ENCODE results near the gene ZNF577. TPM values are rescaled to one million over a fixed set of nuclear protein-coding genes. Genes with fewer than 3 reads are reported as not detected.

ZNF577 gene
- total and polyA plus RNA-seq, 2 of the 4 experiments (the other 2 are of a cell fraction), result 2.9 to 5.8 TPM

- Histone ChIP-seq H2BK15ac (ENCODE audit: low read depth, low read length) (no peak overlapping the region), H3K23ac (ENCODE audit: low read depth, low read length) (no peak overlapping the region), H3K9ac (ENCODE audit: low read depth, low read length) (no peak overlapping the region), H3K14ac (replicated peaks; ENCODE audit: low read depth, low read length) (no peak overlapping the region), H3K4ac (ENCODE audit: low read depth, low read length) (no peak overlapping the region), H2AK9ac (replicated peaks; ENCODE audit: low read depth, low read length, poor library complexity) (no peak overlapping the region), H2AFZ (replicated peaks; ENCODE audit: low read length, poor library complexity) (no peak overlapping the region), H3K9me3 (ENCODE audit: control insufficient read depth, insufficient read depth, low read length) (peaks cover 10% of the 10 kb centered on the region), H3K27ac (ENCODE audit: insufficient read depth, low read length) (no peak overlapping the region), H3K79me1 (ENCODE audit: low read depth in 1 of 2, low read length in 2 of 2) (no peaks in the 10 kb centered on the region), H3K9me1 (ENCODE audit: insufficient read depth, low read length) (no peaks in the 10 kb centered on the region), H3K4me3 (ENCODE audit: insufficient read depth, low read depth, low read length) (no peak overlapping the region), H3K36me3 (ENCODE audit: control insufficient read depth, insufficient read depth, low read length) (no peaks in the 10 kb centered on the region), H4K91ac (ENCODE audit: insufficient read depth, low read depth, low read length) (no peak overlapping the region), H4K5ac (ENCODE audit: low read depth, low read length) (no peak overlapping the region), H3K4me1 (ENCODE audit: control insufficient read depth, insufficient read depth, low read length) (no peaks in the 10 kb centered on the region), H4K20me1 (ENCODE audit: insufficient read depth, low read length) (no peaks in the 10 kb centered on the region), H3K56ac (ENCODE audit: extremely low read depth, insufficient read depth, low read length) (no peak overlapping the region), H2BK120ac (ENCODE audit: low read depth, low read length) (no peak overlapping the region), H2AK5ac (ENCODE audit: low read depth, low read length) (no peak overlapping the region), H3K27me3 (ENCODE audit: control insufficient read depth, insufficient read depth, low read length) (no peaks in the 10 kb centered on the region), H4K8ac (ENCODE audit: low read depth in 2 of 2, low read length in 2 of 2) (no peak overlapping the region), H2BK5ac (ENCODE audit: low read depth, low read length, poor library complexity, severe bottlenecking) (no peak overlapping the region), H3K4me2 (ENCODE audit: low read depth, low read length) (no peak overlapping the region), H2BK20ac (ENCODE audit: low read depth, low read length) (no peak overlapping the region), H3K18ac (ENCODE audit: low read depth, low read length) (no peak overlapping the region)
- POLR2A ChIA-PET (ENCODE audit: unreplicated experiment), result no interaction called here
- in situ Hi-C loops (cut with MboI; ENCODE audit: low sequenced_read_pairs), result no loop called here
- 60% methylated on average over 1 of the region's 2 CpGs; no CpG with 5 or more reads in 1 of the 2 experiments for WGBS, 2 experiments (ENCODE audit: extremely low coverage in 2 of 2, insufficient read length in 1 of 2)
- dilution Hi-C loops (cut with HindIII; ENCODE audit: low sequenced_read_pairs, unreplicated experiment), result no loop called here
- TF ChIP-seq RCOR1 (IDR thresholded peaks at IDR 0.05; ENCODE audit: insufficient replicate concordance, low read length) (no peak), MXI1 (IDR thresholded peaks at IDR 0.05; ENCODE audit: borderline replicate concordance, low read depth, low read length) (no peak), NFE2L2 (IDR thresholded peaks at IDR 0.05; ENCODE audit: low read depth, low read length) (no peak), MAFK (IDR thresholded peaks at IDR 0.05; ENCODE audit: low read depth, low read length) (no peak), USF2 (IDR thresholded peaks at IDR 0.05; ENCODE audit: low read depth, low read length) (no peak), CHD1 (IDR thresholded peaks at IDR 0.05; ENCODE audit: low read depth, low read length) (no peak)
- CTCF ChIA-PET, result no interaction called here
- DNase-seq (no peak), ATAC-seq (ENCODE audit: low read depth) (no peak)
- BruUV-seq (replicated peaks), result no TSS peak
- intact Hi-C loops (cut with micrococcal nuclease), result no loop called here
These were observed 50.6 kb downstream of the ZNF577 start for GRCh38 chr19:51837145-51837544.

All from IMR-90 (cell line).